Stimulated activated CD4-positive, alpha-beta T cell treated with anti-CD3 and anti-CD28 coated beads, TNF-alpha, amount 100 ng/mL, for 1 hour (primary cell): ENCODE measurements around the gene GRIFIN.

Experiments
- DNase-seq, 3 donors: peaks; one replicate each; pipeline ENCODE4 v3.0.0-alpha.2; 2020; ENCODE audit warnings: low read depth in 3 of 3, low spot score in 1 of 3

GRIFIN gene

DNA sequence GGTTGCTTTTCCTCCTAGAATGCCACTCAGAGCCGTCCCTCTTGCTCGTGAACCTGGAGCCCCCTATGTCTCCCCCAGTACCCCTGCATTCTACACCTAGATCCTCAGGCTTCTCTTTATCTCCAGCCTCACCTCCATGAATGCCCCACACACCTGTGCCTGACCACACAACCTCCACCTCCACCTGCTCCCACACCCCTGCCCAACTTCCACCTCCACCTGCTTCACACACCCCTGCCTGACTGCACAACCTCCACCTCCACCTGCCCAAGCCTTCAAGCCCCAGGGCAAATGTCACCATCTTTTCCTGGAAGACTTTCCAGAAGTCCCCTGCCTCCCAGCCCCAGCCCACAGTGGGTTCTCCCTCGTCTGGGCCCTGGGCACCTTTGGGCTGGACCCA lies 36.5 kb upstream of the GRIFIN start:
- DNase-seq = no peak

DNA sequence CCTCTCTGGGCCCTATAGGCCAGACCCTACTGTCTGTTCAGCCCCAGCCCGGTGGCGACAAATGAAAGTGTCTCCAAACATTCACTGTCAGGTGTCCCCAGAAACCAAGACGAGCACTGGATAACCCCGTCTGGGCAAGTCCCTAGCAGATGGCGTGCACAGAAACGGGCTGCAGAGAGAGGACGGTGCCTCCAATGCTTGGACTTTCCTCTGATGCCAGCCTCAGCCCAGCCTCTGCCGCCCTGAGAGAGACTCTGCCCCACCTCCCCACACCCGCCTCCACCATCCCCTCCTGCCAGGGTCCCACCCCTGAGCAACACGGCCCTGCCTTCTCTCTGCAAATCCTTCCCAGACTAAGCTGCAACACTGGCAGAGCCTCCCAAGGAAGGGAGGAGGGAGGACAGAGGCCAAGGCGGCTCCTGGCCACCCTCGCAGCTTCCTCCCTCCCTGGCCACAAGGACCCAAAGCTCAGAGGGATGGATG lies 36.0 kb upstream of the GRIFIN start:
- no peak for DNase-seq

DNA sequence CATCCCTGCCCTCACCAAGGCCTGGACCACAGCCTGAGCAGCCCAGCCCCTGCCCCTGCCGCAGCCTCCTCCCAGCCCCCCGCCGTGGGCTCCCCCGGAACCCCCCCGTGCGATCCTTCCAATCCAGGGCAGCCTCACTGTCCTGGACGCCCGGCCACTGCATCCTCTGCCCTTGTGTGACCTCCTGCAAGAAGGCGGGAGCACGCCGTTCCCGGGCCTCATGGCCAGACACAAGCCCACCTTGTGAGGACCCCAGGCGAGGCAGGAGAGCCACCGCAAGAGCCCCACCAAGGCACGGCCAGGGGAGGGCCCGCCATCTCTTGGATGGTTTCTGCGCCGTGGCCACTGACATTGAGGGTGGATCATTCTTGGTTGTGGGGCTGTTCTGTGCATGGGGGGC lies 35.6 kb upstream of the GRIFIN start:
- DNase-seq = no peak

DNA sequence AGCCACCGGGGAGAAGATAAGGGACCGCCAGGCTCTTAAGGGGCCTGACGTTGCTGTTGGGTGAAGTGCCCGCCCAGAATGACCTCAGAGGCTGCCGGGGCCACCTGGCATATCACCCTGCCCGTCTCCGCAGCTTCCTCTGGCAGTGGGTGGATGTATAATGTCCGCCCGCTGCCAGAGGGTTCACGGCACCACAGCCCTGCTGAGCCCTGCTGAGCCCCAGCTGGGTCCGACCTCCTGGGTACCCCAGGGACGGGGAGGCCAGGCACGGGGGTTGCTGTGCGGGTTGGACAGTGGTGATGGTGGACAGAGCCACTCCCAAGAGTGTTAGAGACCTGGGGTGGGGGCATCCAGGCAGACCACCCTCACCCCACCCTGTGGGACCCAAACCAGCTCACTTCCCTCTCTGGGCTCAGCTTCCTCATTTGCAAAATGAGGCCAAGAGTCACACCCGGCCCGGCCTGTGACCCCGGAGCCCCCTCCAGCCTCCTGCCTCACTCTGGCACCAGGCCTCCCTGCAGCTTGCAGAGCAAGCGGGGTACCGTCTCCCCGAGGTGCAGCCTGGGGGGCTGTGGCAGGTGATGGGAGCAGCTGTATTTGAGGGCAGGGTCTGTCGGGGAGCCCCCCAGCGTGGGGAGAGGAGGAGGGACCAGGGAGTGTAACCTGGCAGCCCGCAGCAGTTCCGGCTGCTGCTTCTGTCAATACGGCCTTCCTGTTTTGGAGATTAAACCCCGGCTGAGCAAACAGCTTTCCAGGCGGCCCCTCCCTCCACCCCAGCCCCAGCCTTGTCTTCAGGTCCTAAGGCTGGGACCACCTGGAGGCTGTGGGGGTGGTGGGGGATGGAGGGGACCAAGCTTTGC lies 34.9 kb upstream of the GRIFIN start:
- DNase-seq = no peak

DNA sequence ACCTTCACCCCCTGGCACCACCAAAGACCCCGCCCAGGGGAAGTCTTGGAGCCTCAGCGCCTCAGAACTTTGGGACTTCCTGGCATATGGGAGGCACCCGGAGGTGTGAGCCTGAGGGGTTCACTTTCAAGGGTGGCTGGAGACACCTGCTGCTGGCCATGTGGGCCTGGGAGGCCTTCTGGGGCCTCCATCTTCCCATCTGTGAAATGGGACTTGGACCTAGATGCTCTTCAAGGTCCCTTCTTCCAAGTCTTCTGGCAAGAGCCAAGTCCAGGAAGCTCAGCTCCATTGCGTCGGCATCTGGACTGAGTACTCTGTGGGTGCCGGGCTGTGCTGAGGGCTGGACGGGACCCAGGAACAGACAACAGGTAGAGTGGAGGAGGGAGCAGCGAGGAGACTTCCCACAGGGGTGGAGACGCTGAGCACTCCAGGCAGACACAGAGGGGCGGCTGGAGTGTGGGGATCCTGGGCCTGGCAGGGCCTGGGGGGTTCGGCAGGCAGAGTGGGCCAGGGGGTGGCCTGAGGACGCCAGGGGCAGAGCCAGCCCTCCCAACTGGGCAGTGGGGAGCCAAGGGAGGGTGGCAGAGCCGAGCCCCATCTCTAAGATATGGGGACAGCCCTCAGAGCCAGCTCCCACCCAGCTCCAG lies 34.1 kb upstream of the GRIFIN start:
- DNase-seq = no peak

DNA sequence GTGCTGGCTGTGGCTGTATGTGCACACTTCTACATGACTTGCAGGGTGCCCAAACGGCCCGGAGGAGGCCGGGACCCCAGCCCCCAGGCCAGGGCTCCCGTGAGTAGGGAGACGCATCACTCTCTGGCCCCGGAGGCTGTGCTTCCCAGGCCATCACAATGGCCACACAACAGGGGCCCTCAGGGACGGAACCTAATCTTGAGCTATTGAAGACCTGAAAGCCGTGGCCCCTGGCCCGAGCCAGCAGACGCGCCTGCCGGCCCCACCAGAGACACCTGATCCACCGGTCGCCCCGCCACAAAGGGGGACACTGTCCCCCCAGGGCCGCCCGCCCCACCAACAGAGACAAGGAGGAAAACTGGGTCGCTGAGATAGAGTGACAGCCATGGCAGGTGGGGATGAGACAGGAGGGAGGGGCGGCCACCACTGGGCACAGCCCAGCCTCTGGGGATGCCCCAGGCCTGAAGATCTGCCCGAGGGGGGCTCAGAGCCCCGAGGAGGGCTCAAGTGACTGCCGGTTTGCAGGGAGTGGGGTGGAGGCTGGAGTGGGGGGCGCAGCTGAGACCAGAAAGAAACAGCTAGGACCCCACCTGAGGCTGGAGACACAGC lies 33.2 kb upstream of the GRIFIN start:
- no peak for DNase-seq

DNA sequence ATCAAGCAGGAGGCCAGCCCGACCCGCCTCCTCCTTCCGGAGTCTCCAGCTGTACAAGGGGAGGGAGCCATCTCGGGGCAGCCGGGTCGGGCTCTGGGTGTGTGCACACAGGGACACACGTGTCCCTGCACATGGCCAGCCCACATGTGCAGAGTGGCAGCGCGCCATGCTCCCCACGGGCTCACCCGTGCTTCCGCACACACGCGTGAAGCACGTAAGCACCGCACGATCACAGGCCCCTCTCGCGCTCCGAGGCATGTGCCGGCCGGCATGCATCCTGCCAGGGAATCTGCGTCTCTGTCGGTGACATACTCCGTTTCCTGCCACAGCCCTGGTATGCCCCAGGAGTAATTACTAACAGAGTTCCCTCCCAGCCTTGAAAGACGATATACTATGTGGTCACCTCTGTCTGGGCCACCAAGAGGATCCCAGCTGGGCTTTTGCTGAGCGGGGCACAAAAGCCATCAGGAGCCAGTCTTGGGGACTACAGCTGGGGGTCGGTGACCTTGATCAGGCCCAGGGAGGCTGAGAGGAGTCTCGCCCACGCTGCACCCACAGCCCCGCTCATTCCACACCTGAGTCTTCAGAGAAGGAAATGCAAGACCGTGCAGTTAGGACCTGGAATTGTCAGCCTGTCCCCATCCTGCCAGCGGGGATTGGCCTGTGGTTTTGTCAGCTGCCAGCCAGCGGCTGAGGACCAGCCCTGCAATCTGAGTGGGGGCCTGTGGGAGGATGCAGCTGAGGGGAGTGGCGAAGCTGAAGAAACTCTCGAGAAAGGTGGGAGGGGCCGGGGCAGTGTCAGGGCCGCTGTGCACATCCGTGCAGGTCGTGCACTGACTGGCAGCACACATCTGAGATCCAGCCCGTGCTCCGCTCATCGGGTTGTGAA lies 32.4 kb upstream of the GRIFIN start:
- peak in 2 of 3 donors; percentile 49 to 61 for DNase-seq

DNA sequence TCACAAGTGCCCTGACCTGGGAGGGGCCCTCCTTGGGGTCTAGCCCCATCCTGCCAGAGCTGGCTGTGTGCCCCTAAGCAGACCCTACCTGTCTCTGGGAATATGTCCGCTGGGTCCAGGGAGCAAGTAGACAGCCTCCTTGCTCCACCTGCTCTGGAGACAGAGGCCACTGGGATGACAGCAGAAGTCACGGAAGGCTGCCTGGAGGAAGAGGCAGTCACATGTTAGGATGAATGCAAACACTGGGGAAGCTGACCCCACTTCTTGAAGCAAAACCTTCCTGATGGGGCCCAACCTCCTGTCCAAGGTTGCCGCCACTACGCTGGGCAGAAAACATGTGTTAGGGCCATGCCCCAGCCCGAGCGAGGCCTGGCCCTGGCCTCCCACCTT lies 31.7 kb upstream of the GRIFIN start:
- no peak for DNase-seq

DNA sequence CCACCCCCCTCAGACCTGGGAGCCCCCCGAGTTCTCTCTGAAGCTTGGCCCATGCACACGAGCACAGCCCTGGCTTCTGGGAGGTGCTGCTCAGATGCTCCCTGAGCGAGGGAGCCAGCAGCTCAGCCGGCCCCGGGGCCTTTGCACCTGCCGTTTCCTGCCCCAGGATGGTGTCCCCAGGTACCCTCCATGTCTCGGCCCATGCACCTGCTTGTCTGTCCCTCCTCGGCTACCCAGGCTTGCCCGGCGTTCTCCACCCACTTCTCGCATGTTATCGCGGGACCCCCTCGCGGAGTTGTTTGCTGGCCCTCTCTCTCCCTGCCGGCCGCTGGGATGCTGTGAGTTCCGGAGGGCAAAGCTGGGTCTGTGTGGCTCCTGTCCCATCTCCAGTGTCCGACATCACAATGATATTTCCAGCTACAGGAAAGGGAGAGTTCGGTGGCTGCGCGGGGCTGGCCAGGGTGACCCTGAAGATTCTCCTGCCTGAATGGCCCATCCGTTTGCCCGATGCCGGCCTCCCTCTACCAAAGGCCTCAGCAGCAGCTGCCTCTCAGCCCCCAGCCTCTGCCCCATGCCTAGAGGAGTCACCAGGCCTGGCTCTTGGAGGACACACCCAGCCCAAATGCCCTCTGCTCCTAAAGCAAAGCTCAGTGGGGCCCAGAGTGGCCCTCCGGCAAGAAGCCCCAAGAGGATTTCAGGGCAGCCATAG lies 31.2 kb upstream of the GRIFIN start:
- no peak for DNase-seq

DNA sequence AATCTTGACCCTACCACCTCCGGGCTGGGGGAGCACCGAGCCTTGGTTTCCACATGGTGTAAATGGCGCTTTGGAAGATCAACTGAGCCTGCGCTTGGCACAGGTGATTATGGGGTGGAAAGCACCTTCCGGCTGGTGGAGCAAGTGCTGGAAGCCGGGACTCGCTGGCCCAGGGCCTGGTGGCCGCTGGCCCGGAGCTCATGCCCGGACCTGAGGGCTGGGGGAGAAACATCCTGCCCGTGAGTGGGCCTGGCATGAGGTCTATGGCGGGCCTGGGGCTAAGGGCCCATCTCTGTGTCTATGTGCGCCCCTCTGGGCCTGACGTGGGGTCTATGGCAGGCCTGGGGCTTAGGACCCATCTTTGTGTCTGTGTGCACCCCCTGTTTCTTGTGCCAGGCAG lies 29.2 kb upstream of the GRIFIN start:
- no peak for DNase-seq

DNA sequence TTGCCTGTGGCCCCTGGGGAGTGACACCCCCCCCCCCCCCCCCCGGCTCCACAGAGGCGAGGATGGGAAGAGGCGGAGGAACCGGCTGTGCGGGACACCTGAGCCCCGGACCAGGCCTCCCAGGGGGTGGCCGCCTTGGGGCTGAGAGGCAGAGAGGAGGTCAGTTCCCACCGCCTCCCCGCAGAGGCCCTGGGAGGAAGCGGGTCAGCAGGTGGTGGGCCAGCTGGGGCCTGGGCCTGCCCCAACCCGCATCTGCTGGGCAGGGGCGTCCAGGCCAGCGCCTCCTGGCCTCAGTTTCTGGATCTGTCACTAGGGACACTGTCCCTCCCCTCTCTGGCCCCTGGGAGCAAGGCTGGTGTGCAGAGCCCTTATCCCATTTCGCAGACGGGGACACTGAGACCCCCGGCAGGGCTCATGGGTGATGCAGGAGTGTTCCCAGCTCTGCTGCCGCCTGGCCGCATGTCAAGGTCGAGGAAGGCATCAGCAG lies 28.7 kb upstream of the GRIFIN start:
- DNase-seq = no peak

DNA sequence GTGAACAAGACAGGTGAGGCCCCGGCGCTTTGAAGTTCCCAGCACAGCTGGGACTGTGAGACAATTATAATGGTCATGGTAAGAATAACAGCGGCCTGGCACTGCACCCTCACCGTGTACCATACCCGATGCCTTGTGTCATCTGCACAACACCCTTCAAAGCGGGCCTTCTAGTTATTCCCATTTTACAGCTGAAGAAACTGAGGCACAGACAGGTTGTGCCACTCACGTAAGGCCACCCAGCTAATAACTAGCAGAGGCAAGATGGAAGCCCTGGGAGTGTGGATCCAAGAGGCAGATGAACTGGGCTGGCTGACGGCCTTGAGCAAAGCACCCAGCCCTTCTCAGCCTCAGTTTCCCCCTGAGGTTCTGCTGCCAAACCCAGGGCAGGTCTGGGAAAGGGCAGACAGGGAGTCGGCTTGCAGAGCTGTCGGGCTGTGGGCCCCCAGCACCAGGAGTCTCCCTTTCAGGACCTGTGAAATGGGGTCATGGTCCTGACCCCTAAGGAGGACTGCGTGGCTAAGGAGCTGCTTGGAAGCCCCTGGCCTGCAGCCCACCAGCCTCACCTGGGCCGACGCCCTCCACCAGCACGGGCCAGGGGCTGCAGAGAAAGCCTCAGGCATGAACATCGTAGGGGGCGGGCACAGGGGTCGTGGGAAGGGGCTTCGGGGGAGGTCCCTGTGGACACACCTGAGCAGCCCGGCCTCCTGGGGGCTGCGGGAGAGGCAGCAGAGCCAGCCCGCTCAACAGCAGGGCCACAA lies 28.1 kb upstream of the GRIFIN start:
- DNase-seq = no peak

DNA sequence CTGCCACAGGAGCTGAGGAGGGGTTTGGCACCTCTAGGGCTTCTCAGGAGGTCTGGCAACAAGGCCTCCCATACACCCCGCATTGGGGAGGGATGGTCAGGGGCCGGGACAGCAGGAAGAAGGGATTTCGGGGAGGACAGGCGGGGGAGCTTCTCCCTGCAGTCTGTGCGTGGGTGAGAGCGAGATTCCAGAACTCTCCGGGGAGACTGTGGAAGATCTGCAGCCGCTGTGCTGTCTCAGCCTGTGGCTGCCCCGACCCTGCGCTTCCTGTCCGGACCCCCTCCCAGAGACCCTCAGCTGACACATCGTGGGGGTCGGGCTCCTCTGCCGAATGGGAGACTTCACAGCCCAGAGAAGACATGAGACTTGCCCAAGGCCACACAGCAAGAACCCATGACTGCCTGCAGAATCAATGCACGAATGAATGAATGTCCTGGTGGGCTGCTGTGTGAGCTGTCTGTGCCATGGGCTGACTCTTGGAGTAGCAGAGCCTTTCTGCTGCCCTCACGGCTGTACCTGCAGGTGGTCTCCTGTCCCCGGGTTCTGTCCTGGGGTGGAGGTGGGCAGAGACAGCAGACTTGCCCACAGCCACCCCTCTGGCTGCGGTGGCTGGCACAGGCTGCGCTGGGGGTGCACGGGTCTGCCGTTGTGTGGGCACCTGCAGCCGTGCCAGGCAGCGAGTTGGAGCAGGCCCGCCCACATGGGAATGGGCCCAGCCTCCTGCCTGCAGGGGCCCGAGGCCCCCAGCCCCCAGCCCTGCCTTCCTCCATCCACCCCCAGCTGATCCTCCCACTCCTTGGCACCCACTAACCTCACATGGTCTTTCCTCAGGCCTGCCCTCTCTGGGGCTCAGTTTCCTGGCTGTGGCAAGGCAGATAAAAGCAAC lies 27.1 kb upstream of the GRIFIN start:
- no peak for DNase-seq

DNA sequence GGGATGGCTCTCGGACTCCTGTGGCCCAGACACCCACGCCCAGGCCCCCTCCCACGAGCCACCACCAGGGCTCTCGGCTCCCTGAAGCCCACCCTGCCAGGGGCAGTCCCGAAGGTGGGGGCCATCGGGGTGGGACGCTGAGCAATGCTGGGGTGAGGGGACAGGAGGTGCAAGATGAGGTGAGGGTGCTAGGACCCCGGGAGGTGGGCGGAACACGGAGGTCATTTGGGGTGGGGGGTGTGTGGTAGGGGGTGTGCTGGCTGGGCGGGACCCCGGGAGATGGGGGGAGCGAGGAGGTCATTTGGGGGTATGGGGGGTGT lies 26.4 kb upstream of the GRIFIN start:
- DNase-seq = no peak

DNA sequence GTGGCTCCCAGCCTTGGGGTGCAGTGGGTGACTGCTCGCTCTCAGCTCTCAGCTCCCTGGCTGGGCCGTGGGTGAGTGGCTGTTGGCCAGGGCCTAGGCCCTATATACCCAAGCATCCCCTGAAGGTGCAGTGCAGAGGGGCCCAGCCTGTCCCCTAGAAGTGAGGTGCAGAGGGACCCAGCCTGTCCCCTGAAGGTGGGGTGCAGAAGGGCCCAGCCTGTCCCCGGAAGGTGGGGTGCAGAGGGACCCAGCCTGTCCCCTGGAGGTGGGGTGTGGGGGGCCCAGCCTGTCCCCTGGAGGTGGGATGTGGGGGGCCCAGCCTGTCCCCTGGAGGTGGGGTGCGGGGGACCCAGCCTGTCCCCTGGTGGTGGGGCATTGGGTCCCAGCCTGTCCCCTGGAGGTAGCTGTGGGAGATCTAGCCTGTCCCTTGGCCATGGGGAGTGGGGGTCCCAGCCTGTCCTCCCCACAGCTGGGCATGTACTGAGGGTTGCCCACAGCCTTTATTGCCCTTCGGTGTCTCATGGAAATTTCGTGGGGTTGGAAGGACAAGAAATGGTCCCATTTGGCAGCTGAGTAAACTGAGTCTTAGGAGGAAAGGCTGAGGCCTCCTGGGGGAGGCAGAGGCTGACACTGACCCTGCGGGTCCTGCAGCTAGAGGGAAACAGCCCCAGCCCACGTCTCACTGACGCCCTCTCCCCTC lies 25.9 kb upstream of the GRIFIN start:
- no peak for DNase-seq

DNA sequence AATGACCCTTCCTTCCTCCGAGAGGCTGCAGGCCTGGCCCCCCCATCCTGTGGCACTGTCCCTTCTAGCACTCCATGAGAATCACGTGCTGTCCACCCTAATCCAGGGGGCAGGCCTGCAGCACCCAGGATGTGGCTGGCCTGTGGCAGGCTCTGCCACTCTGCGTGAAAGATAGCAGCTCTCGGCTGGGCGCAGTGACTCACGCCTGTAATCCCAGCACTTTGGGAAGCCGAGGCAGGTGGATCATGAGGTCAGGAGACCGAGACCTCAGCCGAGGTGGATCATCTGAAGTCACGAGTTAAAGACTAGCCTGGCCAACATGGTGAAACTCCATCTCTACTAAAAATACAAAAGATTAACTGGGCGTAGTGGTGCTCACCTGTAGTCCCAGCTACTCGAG lies 24.5 kb upstream of the GRIFIN start:
- no peak for DNase-seq

DNA sequence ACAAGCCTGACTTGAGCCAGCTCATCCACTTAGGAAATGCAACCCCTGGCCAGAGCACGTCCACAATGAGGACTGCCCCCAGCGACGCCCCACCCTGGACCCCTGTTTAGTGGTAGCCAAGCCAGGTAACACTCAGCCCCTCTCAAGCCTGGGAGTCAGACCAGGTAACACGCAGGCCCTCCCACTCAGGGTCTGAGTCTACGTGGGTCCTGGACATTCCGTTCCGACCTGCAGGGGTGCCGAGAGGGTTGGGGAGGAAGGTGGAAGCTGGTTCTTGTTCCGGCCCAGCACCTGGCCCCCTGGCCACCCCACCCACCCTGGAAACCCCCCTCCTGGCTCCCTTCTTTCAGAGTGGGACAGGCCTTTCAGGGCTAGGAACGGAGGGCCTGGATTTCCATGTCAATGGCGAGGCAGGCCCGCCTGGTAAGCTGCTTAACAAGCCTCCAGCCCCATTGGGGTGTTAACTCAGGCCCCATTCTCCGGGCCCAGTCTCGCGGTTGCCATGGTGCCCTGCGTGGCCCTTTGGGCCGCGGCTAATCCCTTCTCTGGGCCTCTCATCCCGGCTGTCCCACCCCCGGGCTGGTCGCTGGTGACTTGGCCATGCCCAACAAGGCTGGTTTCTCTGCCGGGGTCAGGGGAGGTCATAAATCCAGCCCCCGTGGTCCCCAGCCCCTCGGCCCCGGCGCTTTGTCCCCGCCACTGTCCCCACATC lies 23.7 kb upstream of the GRIFIN start:
- no peak for DNase-seq

DNA sequence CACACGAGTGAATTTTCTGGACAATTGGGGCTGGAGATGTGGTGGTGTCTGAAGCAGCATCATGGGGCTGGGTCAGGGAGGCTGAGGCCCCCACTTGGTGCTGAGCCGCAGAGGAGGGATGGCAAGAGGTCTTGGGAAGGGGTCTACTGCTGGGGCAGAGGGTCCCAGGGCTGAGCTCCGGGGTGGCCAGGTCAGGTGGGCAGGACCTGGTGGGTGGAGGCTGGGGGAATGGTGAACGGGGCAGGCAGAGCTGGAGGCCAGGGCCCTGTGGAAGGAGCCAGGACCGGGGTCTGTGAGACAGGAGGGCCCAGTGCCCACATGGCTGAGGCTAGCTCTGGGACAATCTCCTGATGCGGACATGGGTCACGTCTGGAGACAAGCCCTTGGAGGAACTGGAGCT lies 23.0 kb upstream of the GRIFIN start:
- DNase-seq = no peak
